Esophagus (tissue), 2 donors: ENCODE results near the gene FIGN. TPM values are rescaled to one million over a fixed set of nuclear protein-coding genes. Genes with fewer than 3 reads are reported as not detected.

Source experiments
- H3K27ac ChIP-seq, 2 donors: one replicate each; pipeline ENCODE4 v1.5.1; 2013; ENCODE audit warnings: low read depth in 2 of 2, mild to moderate bottlenecking in 2 of 2, inconsistent platforms in 1 of 2, low read length in 1 of 2, moderate library complexity in 1 of 2
- H3K27me3 ChIP-seq, 2 donors: one replicate each; pipeline ENCODE4 v1.6.1; 2013; ENCODE audit warnings: low read length in 2 of 2, control low read depth in 1 of 2, mild to moderate bottlenecking in 1 of 2; ENCODE audit not compliant: insufficient read depth in 2 of 2, control insufficient read depth in 1 of 2
- H3K36me3 ChIP-seq, 2 donors: one replicate each; pipeline ENCODE4 v1.6.1; 2013; ENCODE audit warnings: low read length in 1 of 2; ENCODE audit not compliant: control insufficient read depth in 2 of 2, insufficient read depth in 2 of 2
- H3K4me1 ChIP-seq, 2 donors: one replicate each; pipeline ENCODE4 v1.6.1; 2013; ENCODE audit warnings: low read length in 1 of 2; ENCODE audit not compliant: control insufficient read depth in 2 of 2, insufficient read depth in 2 of 2
- H3K4me3 ChIP-seq, 2 donors: one replicate each; pipeline ENCODE4 v1.5.1; 2013; ENCODE audit warnings: low read length in 2 of 2, mild to moderate bottlenecking in 2 of 2, low read depth in 1 of 2, moderate library complexity in 1 of 2
- H3K9me3 ChIP-seq, 2 donors: one replicate each; pipeline ENCODE4 v1.6.1; 2013; ENCODE audit warnings: mild to moderate bottlenecking in 2 of 2, low read depth in 1 of 2, low read length in 1 of 2, moderate library complexity in 1 of 2; ENCODE audit not compliant: control insufficient read depth in 2 of 2, insufficient read depth in 1 of 2
- WGBS, 2 donors: extraction: QIAGEN DNeasy Blood & Tissue Kit; methylation state at CpG; one replicate each; pipeline ENCODE4 v1.1.7; 2013; 5-methylcytosine and 5-hydroxymethylcytosine counted together
- polyA plus RNA-seq, 2 donors: library from polyadenylated mRNA; stranded (reverse); fragments of 200-250 nt; gene quantifications; one replicate each; pipeline ENCODE4 v1.2.3, GENCODE V29; 2013
- donor health status: healthy with polysubstance abuse.
- donor health status: Bipolar disorder and iron deficiency.

The FIGN gene
- polyA plus RNA-seq, 2 donors = 0.21 to 0.49 TPM

GRCh38 chr2:163697846-163698637 lies 37.8 kb downstream of the FIGN start:
- Histone ChIP-seq H3K27ac (no peak overlapping the region), H3K4me3 (no peak overlapping the region), H3K9me3 (no peaks in the 10 kb centered on the region), H3K27me3 (no peaks in the 10 kb centered on the region), H3K36me3 (no peaks in the 10 kb centered on the region), H3K4me1 (no peaks in the 10 kb centered on the region)
- WGBS, 2 donors = 84 to 89% methylated on average over 5 of the region's 5 CpGs

DNA sequence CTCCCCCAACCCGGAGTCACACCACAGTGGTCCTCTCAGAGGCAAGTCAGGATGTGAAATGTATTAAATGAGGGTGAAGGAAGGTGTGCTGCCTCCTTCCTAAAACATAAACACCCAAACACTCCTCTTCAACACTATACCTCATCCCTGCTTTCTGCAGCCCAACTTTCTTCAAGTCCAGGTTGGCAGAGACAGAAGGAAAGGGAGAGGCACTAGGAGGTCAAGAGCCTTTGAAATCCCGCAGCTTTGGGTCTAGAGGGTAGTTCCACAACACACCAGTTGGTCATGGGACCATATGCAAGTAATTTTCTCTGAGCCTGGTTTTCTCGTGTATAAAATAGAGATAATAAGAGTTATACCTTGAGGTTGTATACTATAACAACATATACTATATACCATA lies 38.4 kb downstream of the FIGN start:
- WGBS, 2 donors = 58 to 61% methylated on average over 3 of the region's 3 CpGs

GRCh38 chr2:163693484-163693883 lies 42.3 kb downstream of the FIGN start:
- H3K27ac ChIP-seq = no peak overlapping the region
- no peak overlapping the region for H3K4me3 ChIP-seq
- no peaks in the 10 kb centered on the region for H3K4me1 ChIP-seq
- 88 to 92% methylated on average over 2 of the region's 2 CpGs for WGBS, 2 donors
- no peaks in the 10 kb centered on the region for H3K27me3 ChIP-seq
- H3K9me3 ChIP-seq = no peaks in the 10 kb centered on the region
- no peaks in the 10 kb centered on the region for H3K36me3 ChIP-seq

More for the DNA sequence above, 38.4 kb downstream of the FIGN start:
- H3K27me3 ChIP-seq = no peaks in the 10 kb centered on the region
- H3K36me3 ChIP-seq = no peaks in the 10 kb centered on the region
- no peaks in the 10 kb centered on the region for H3K9me3 ChIP-seq
- H3K4me1 ChIP-seq = no peaks in the 10 kb centered on the region
- no peak overlapping the region for H3K27ac ChIP-seq
- no peak overlapping the region for H3K4me3 ChIP-seq

DNA sequence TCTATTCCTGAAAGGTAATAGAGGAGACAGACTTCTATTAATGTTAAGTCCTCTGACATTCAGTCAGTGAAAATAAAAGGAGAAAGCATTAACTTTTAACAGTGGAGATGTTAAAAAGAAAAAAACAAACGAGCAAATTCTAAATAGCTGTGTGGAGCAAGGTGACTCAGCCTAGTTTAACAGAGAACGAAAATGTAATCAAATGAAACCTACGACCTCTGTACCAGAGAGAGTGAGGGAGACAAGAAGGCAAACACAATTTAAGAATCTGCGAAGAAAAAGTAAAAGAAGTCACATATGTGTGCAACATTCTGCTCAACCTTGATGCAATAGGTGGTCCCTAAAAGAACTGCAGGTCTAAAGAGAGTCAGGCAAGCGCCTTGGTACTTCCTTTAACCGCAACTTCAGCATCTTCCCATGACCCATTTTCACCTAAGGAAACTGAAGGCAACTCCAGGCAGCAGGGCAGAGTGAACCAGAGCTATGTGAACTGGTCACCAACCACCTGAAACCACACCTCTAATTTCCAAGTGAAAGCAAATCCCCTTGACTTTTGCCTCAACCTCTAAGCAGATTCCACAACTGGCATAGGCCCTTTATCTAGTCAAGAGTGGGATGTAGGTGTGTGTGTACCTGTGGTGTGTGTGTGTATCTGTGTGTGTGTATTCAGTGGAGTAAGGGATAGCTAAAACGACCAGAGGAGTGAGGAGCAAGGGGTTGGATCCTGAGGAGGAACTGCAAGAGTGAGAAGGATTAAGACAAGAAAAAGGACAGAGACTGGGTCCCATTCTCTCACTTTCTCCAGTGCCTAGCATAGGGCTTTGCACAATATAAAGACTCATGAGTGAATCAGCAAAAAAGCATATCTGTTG lies 43.0 kb downstream of the FIGN start:
- Histone ChIP-seq H3K27ac (no peak overlapping the region), H3K36me3 (no peaks in the 10 kb centered on the region), H3K27me3 (no peaks in the 10 kb centered on the region), H3K4me1 (no peaks in the 10 kb centered on the region), H3K4me3 (no peak overlapping the region), H3K9me3 (no peaks in the 10 kb centered on the region)
- WGBS, 2 donors = 68 to 75% methylated on average over 7 of the region's 7 CpGs

DNA sequence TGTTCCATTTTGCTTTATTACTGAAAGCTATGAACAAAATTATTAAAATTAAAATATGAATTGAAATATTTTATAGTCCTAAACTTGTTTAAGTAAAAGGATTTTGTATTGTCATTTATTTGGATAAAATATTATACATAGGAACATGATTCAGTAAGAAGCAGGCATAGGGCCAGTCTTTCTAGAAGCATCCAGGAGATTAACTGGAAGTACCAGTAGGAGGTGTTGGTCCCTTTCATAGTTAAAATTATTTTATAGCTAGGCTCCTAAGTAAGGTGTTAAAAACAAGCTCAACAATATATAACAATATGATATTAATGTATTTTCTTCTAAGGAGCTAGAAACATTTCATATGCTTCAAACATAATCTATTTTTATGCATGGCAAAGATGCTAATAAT lies 43.7 kb downstream of the FIGN start:
- Histone ChIP-seq H3K27me3 (no peaks in the 10 kb centered on the region), H3K9me3 (no peaks in the 10 kb centered on the region), H3K4me3 (no peak overlapping the region), H3K27ac (no peak overlapping the region), H3K36me3 (no peaks in the 10 kb centered on the region), H3K4me1 (no peaks in the 10 kb centered on the region)

GRCh38 chr2:163690896-163691295 lies 44.9 kb downstream of the FIGN start:
- H3K27me3 ChIP-seq = no peaks in the 10 kb centered on the region
- H3K9me3 ChIP-seq = no peaks in the 10 kb centered on the region
- no peaks in the 10 kb centered on the region for H3K4me1 ChIP-seq
- no peak overlapping the region for H3K27ac ChIP-seq
- no peaks in the 10 kb centered on the region for H3K36me3 ChIP-seq
- 59 to 60% methylated on average over 2 of the region's 2 CpGs for WGBS, 2 donors
- no peak overlapping the region for H3K4me3 ChIP-seq

DNA sequence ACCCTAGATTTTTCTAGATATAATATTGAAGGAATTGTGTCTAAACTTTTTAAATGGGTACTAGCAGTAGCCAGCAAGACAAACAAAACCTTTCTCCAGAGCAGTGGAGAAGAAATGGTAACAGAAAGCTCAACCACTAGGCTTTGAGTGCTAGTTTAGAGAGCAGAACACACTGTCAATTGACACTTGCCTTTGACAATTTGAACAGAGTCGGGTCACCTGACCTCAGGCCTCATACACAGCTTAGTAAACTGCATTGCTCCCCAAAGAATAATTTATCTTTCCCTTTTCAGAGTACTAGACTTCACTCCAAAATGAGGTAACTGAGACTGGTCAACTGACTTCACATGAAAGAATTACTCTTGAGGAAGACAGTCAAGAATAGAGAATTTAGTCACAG lies 48.6 kb downstream of the FIGN start:
- Histone ChIP-seq H3K4me3 (no peak overlapping the region), H3K27ac (no peak overlapping the region), H3K27me3 (no peaks in the 10 kb centered on the region), H3K36me3 (no peaks in the 10 kb centered on the region), H3K4me1 (no peaks in the 10 kb centered on the region), H3K9me3 (no peaks in the 10 kb centered on the region)
- WGBS, 2 donors = 60 to 69% methylated on average over 1 of the region's 1 CpG

DNA sequence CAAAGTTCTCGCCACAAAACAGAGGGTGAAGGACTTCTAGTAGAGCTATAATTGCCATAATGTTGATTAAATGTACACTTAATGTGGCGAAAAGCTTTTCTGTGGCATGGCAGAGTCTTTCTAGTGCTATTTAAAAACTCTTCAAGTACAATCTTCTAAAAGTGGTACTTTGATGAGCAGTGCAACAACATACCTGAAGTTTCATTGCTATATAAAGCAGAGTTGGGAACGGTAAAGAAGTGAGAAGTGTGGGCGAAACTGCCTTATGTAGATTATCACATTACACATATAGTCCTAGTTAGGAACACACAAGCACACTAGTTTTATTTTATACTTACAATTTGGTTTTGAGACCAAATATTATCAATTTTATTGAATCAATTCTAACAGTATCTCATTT lies 49.5 kb downstream of the FIGN start:
- Histone ChIP-seq H3K9me3 (no peaks in the 10 kb centered on the region), H3K4me1 (no peaks in the 10 kb centered on the region), H3K4me3 (no peak overlapping the region), H3K36me3 (no peaks in the 10 kb centered on the region), H3K27me3 (no peaks in the 10 kb centered on the region), H3K27ac (no peak overlapping the region)
- WGBS, 2 donors = 71 to 72% methylated on average over 4 of the region's 4 CpGs

- H3K36me3 ChIP-seq = no peaks in the 10 kb centered on the region
- H3K4me3 ChIP-seq = no peak overlapping the region
- H3K9me3 ChIP-seq = no peaks in the 10 kb centered on the region
- no peaks in the 10 kb centered on the region for H3K4me1 ChIP-seq
- WGBS, 2 donors = 57 to 60% methylated on average over 1 of the region's 1 CpG
- no peak overlapping the region for H3K27ac ChIP-seq
- H3K27me3 ChIP-seq = no peaks in the 10 kb centered on the region
Observed at GRCh38 chr2:163682695-163683094, 53.1 kb downstream of the FIGN start.
